RPMI7951 (cell line): ENCODE results near the gene NUP210. TPM values are rescaled to one million over a fixed set of nuclear protein-coding genes. Genes with fewer than 3 reads are reported as not detected.
"Not testable (repeated sequence)": the region's sequence is repeated elsewhere in the genome, so short reads cannot be mapped to it uniquely, and the experiment has no call there.

Experiments used
- DNase-seq: peaks from one replicate; pipeline ENCODE4 v3.0.0-alpha.2; 2012; ENCODE audit warnings: low read depth
- total RNA-seq: library from RNA; depleted of rRNA; stranded (reverse); fragments of >200 nt; shearing (Covaris generic); gene quantifications from 2 replicates; pipeline ENCODE4 v1.2.3, GENCODE V29; 2014; rRNA removed

NUP210 gene
- 0.24 and 0.29 TPM in 2 replicates for total RNA-seq

DNA sequence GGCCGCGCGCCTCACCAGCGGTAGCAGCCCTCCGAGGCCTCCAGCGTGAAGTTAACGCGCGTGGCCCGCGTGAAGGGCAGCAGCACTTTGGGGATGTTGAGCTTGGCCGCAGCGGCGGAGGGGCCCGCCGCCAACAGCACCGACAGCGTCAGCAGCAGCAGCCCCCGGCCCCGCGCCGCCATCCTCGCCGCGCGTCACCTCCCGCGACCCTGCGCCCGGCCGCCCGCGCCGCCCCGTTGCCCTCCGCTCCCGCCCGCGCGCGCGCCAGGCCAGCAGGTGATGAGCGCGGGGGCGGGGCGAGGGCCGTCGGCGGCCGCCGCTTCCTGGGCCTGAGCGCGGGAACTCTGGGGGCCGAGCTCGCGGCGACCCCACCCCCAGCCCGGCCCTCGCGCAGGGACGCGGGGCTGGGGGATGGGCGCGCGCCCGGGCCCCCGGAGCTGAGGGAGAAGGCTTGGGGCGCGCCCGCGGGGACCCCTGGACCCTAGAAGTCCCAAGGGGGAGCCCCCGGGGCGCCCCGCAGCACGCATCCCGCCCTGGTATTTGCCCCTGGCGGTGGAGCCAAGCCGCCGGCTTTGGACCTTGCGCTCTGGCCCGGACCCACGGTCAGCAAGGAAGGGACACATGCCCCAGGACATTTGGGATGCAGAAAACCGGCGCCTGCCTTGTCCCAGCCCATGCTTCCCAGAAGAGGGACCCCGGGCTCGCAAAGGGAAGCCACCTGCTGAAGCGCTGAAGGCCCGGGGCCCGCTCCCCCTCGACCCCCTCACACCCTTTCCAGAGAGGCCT lies at the start of gene NUP210:
NUP210 (minus strand) TSS at position 278 of the 786 bp plus-strand sequence; CDS start at position 182, 96 bp downstream.
- no peak for DNase-seq

DNA sequence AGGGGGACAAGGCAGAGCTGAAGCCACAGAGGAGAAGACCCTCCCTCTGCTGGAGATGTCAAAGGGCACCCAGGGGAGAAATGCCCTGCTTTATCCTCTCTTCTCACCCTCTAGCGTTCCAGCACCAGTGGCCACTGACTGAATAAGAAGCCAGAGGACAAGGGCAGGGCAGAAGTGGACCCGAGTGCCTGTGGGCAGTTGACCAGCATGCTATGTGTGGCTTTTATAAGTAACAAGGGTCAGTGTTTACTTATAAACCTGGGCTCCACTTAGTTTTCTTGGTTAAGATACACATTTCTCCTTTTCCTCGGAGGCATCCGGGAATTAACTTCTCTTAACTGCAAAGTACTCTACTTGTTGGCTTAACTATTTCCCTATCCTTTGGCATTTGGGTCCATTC lies 46.7 kb upstream of the NUP210 start:
- no peak for DNase-seq

DNA sequence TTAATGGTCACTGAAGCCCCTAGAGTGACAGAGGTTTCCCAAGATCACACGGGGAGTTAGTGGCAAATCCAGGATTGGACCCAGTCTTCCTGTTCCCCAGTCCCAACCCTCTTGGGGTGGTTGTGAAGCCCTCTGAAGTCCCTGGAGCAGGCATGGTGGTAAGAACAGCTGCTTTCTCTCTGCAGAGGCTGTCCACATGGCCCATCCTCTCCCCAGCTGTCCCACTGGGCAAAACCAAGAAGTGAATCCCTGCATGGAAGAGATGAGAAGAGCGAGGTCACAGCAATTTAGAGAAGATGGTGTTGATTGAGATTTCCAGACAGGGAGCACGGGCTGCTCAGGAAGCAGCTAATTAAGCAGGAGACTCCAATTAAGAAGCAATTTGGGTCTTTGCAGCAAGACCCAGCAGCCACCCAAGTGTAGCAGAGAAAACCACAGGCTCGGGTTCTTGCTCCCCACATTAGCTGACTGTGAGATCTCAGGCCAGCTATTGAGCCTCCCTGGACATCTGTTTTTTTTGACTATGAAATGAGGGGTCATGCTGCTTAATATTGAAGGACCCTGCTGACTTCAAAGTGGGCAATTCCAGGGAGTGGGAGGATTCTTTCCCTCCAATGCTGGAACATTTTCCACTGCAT lies 45.2 kb upstream of the NUP210 start:
- no peak for DNase-seq

DNA sequence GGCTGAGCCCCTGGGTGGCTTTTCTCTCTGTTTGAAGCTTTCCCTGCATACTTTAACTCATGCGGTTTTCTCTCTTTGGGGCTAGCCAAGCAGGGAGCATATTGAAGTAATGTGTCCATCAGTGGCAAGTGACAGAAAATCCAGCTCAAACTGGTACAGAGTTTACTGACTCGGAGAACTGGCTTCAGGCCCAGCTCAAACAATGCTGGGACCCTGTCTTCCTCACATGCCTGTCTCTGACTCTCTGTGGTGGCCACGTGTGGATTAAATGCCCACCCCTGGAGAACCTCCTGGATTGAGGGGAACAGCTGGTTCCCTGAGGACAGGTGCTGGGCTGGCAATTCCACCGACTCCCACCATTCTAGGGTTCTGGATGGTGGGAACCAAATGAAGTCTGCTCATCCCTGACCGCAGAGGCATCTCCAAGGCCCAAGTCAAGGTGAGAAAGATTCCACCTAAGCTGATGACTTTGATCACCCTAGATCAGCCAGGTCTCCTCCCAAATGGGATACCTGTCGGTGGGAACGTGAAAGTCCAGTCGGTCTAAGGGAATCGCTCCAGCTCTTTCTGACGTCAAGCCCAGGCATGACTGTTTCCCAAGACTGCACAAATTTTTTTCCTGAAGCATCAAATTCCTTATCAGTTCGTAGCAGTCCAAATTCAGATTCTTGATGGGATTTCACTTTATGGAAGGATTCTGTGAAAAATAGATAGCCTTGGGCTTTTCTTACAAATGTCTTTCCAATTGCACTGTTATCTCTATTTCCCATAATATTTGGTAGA lies 43.7 kb upstream of the NUP210 start:
- DNase-seq, result no peak

DNA sequence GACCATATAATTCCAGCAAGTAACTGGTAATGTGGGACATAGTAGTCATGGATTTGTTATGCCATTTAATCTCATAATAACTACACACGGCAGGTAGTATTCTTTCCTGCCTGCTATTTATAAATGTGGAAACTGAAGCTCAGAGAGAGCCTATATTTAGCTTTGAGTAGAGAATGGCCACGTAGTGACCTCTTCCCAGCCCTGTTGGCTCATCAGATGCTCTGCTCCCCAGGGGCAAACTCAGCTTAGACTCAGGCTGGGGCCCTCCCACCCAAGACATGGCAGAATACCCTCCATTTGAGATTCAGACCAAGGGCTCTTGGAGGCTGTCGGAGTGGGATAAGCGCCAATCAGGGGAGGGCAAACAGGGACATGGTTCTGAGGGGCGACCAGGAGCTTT lies 42.7 kb upstream of the NUP210 start:
- no peak for DNase-seq

DNA sequence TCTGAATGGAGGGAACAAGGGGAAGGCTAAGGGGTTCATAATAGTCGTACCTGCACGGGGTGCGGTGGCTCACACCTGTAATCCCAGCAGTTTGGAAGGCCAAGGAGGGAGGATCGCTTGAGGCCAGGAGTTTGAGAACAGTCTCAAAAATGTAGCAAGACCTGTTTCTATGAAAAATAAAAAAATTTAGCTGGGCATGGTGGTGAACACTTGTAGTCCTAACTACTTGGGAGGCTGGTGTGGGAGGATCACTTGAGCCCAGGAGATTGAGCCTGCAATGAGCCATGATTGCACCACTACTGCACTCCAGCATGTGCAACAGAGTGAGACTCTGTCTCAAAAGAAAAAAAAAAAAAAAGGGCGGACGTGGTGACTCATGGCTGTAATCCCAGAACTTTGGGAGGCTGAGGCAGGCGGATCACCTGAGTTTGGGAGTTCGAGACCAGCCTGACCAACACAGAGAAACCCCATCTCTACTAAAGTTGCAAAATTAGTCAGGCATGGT lies 42.1 kb upstream of the NUP210 start:
- no peak for DNase-seq

DNA sequence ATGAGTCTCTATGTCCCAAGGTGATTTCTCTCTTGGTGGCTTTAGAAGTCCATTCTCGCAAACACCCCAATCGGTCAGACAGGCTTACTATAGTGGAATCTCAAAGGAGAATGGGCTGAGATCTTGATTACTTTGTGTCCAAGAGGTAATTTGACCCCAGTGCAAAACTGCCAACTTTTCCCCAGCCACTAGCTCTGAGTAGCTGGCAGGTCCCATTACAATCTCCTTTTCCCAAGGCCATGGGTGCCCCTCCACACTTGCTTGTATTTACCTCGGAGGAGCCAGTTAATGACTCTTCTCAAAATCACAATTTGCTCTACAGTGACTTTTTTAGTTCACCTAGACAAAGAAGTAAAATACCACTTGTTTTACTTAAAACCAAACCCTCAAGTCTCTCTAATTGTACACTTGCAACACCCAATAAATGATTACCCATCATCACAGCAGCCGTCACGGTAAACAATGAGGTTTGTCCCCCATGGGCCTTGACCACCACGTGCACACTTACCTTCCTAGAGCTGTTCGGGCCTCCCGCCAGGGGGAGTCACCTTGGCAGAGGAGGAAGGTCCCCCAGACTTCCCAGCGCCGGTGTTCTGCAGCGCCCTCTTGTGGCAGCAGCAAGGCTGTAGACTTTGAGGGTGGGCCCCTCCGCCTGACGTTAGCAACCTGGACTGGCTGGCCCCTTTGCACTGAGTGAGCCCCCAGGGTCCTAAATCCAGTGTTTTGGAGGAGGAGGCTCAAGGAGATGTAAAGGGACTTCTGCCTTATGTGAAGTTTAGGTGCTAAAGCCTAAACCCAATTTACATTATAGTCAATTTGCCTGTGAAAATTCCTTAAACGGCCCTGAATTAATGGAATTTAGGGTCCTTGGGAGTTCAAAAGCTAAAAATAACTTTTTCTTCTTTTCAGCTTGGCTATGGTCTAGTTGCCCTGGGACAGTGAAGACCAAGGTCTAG lies 41.3 kb upstream of the NUP210 start:
- peak; percentile 40 for DNase-seq

DNA sequence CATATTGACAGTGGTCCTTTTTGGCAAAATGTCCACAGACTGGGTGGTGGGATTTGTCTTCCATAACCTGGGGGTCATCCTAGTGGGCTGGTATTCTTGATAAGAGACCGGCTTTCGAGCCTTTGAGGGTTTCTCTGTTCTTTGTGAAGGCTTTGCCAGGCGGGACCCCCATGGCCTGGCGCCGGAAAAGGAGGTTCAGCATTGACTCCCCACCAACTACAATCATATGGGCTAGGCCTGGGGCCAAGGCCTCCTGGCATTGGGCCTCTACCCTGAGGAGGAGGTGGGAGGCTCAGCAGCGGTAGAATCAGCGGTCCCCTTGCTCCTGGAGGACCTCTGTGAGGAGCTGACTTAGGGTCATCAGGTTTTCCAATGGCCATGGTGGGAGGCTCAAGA lies 40.2 kb upstream of the NUP210 start:
- no peak for DNase-seq

DNA sequence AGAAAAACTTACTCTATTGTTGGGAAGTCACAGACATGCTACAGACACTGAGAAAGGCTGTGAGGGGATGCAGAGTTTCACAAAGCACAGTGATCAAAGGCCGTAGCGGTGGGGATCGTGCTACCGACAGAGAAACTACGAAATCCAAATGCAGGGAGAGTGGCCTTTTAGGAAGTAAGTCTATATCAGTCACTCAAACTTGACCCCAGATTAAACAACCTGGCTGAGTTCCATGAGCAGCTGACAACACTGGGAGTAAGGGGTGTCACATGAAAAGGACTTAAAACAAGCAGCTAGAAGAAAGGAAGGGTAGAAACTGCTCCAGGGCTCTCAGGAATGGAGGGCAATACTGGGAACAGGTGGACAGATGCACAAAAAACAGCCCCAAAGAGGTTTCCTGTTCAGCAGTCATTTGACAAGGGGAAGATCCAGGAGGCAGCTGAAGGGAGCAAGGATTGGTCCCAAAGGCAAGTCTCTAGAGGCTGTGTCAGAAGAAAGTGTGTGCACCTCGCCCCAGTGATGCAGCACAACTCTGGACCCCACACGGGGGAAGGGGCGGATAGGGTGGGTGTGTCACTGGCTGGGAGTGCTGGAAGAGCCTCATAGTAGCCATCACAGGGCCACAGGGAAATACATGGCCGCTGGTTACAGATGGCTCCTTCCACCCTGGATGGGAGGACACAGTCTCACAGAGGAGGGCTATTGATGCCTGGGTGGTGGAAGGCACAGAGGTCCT lies 39.7 kb upstream of the NUP210 start:
- DNase-seq, result no peak

DNA sequence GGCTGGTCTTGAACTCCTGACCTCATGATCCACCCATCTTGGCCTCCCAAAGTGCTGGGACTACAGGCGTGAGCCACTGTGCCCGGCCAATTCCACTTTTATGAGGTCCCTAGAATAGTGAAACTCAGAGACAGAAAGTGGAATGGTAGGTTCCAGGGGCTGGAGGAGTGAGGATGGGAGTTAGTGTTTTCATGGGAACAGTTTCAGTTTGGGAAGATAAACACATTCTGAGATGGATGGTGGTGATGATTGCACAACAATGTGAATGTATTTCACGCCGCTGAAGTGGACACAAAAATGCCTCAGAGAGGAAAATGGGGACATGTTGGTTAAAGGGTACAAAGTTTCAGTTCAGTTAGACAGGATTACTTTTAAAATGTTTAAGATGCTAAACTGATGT lies 37.5 kb upstream of the NUP210 start:
- DNase-seq, result no peak

DNA sequence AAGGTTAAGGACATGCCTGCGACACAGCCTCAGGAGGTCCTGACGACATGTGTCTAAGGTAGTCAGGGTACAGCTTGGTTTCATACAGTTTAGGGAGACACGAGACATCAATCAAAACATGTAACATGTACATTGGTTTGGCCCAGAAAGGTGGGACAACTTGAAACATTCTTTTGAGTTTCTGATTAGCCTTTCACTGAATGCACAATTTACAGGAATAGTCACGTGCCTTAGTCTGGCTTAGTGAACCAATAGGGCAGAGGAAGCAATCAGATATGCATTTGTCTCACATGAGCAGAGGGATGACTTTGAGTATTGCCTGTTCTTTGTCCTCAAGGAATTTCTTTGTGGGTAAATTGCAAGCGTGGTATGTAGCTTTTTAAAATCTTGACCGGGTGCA lies 35.5 kb upstream of the NUP210 start:
- no peak for DNase-seq

DNA sequence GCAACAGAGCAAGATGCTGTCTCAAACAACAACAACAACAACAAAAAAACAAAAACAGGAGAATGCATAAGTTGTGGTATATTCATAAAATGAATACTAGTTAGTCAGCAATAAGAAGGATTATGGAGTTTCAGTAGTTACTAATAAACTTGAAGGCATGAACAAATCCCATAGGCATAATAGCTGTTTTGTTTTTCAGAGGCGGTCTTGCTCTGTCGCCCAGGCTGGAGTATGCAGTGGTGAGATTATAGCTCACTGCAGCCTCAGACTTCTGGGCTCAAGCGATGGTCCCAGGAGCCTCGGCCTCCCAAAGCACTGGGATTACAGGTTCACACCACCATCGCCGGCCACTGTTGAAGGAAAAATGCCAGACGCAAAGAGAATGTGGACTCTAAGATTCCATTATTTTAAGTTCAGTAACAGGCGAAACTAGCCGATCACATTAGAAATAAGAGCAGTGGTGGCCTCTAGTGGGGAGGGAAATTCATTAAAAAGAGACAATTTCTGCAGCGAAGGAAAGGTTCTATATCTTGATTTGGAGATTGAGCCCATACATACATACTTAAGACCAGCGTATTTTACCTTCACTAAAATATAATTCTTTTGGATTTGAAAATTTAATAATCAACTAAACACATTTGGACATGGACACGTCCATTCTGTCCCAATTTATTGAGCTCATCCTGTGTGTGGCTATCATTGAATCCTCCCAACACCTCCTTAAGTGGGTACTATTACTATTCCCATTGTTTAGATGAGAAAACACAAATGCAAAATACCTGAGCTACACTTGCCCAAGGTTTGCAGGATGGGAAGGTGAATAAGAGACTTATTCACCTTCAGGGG lies 32.6 kb upstream of the NUP210 start:
- DNase-seq, result peak; percentile 69

DNA sequence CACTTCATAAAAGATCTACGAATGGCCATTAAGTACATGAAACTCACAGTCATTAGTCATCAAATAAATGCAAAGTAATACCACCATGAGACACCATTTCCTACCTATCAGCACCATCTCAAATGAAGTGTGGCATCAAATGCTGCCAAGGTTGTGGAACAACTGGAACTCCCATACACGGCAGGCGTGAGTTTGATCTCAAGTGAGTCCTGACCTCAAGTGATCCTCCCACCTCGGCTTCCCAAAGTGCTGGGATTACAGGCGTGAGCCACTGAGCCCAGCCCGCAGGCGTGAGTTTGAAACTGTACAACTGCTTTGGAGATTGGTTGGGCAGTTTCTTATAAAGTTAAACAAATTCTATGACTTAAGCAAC lies 31.2 kb upstream of the NUP210 start:
- peak; percentile 50 for DNase-seq

DNA sequence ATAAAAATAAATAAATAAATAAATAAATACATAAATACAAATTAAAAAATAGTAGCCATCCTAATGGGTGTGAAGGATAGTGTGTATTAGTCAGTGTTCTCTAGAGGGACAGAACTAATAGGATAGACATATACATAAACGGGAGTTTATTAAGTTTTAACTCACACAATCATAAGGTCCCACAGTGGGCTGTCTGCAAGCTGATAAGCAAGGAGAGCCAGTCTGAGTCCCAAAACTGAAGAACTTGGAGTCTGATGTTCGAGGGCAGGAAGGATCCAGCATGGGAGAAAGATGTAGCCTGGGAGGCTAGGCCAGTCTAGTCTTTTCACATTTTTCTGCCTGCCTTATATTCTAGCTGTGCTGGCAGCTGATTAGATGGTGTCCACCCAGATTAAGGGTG lies 22.8 kb upstream of the NUP210 start:
- DNase-seq, result not testable (repeated sequence)

DNA sequence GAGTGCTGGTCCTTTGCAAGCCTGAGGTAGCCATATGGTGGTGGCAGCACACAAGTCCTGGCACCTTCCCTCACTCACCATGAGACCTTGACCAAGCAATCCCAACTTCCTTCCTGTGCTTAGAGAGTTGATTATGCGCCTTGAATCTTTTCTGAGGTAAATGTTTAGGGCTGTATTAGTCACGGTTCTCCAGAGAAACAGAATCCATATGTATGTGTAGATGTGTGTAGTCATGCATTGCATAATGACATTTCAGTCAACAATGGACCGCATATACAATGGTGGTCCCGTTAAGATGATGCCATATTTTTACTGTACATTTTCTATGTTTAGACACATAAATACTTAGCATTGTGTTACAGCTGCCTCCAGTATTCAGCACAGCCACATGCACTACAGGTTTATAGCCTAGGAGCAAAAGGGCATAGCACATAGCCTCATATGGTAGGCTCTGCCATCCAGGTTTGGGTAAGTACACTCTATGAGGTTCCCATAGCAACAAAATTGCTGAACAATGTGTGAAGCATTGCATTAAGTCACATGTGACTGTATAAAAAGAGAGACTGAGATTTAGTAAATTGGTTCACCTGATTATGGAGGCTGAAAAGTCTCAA lies 20.2 kb upstream of the NUP210 start:
- no peak for DNase-seq

DNA sequence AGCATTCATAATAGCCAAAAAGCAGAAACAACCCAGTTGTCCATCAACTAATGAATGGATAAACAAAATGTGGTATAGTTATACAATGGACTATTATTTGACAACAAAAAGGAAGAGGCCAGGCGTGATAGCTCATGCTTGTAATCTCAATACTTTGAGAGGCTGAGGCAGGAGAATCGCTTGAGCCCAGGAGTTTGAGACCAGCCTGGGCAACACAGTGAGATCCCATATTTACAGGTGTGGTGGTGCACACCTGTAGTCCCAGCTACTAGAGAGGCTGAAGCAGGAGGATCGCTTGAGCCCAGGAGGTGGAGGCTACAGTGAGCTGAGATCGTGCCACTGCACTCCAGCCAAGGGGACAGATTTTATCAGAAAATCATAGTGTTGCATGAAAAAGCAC lies 16.1 kb upstream of the NUP210 start:
- DNase-seq, result not testable (repeated sequence)

DNA sequence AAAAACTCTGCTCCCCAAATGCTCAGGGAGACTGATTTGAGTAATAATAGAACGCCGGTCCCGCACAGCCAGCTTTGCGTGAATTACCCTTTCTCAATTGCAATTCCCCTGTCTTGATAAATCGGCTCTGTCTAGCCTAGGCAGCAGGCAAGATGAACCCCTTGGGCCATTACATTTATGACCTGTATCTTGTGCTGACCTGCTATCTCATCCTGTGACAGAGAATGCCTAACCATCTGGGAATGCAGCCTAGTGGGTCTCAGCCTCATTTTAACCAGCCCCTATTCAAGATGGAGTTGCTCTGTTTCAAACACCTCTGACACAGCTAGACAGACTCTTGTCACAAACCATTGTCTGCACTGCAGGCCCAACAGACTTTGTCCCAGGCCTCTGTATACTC lies 13.8 kb upstream of the NUP210 start:
- no peak for DNase-seq

DNA sequence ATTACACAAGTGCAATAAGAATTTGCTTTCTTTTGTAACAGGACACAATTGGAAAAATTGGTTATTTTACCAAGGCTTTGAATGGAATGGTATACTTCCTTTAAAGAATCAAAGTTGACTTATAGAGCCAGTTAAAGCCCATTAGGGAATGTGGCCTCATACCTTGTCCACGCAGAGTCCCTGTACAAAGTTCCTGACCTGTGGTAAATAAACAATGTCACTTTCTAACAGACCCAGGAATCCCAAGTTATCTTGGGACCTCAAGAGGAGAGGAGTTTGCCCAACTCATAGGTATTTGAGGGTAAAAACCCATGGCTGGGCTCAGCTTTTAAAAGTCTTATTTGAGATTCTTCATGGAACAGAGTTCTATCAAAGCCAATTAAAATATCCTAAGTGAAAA lies 12.0 kb upstream of the NUP210 start:
- no peak for DNase-seq

DNA sequence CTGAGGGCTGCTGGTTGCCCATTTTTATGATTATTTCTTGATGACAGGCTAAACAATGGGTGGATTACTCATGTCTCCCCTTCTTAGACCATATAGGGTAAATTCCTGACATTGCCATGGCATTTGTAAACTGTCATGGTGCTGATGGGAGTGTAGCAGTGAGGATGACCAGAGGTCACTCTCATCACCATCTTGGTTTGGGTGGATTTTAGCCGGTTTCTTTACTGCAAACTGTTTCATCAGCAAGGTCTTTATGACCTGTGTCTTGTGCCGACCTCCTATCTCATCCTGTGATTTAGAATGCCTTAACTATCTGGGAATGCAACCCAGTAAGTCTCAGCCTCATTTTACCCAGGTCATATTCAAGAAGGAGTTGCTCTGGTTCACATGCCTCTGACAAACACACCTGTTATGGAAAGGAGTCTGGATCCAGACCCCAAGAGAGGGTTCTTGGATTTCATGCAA lies 10.3 kb upstream of the NUP210 start:
- DNase-seq, result not testable (repeated sequence)
